Natural killer cell (primary cell): ENCODE results near the gene GLI3. TPM values are rescaled to one million over a fixed set of nuclear protein-coding genes. Genes with fewer than 3 reads are reported as not detected.

Experiments
- ATAC-seq, 3 donors: fragments of 150-1000 bp in 2 of 3; fragments of 200-7000 bp in 1 of 3; cut with Tn5 transposase; 1 replicate in 1 of 3; 2 replicates in 2 of 3; pipeline ENCODE4 v1.10.0; 2021; ENCODE audit warnings: mild to moderate bottlenecking in 2 of 3, moderate library complexity in 2 of 3
- DNase-seq, 2 donors: peaks; one replicate each; pipeline versions ENCODE4 v3.0.0 to v3.0.0-alpha.2; 2013 to 2021; ENCODE audit warnings: mixed read lengths in 1 of 2
- H3K27ac ChIP-seq: one replicate; pipeline ENCODE4 v1.5.1; 2013; ENCODE audit warnings: mild to moderate bottlenecking, low read length
- H3K27me3 ChIP-seq: one replicate; pipeline ENCODE4 v1.6.1; 2013; ENCODE audit warnings: low read length; ENCODE audit not compliant: control insufficient read depth, insufficient read depth
- H3K36me3 ChIP-seq: one replicate; pipeline ENCODE4 v1.6.1; 2013; ENCODE audit warnings: low read length; ENCODE audit not compliant: control insufficient read depth, insufficient read depth
- H3K4me1 ChIP-seq: one replicate; pipeline ENCODE4 v1.6.1; 2013; ENCODE audit warnings: low read length; ENCODE audit not compliant: control insufficient read depth, insufficient read depth
- H3K4me3 ChIP-seq: one replicate; pipeline ENCODE4 v1.5.1; 2013; ENCODE audit warnings: low read length
- H3K9me3 ChIP-seq: one replicate; pipeline ENCODE4 v1.6.1; 2013; ENCODE audit warnings: low read length; ENCODE audit not compliant: control insufficient read depth, insufficient read depth
- H3K27ac Mint-ChIP-seq, 2 donors: one replicate each; pipeline ENCODE4 v1.8.0; 2022; ENCODE audit warnings: mild to moderate bottlenecking in 2 of 2, mixed read lengths in 2 of 2, moderate library complexity in 1 of 2
- H3K27me3 Mint-ChIP-seq, 2 donors: one replicate each; pipeline ENCODE4 v1.8.0; 2022; ENCODE audit warnings: low read depth in 2 of 2, mixed read lengths in 2 of 2
- H3K36me3 Mint-ChIP-seq: one replicate; pipeline ENCODE4 v1.8.0; 2022; ENCODE audit warnings: mixed read lengths
- H3K4me1 Mint-ChIP-seq, 2 donors: one replicate each; pipeline ENCODE4 v1.8.0; 2022; ENCODE audit warnings: mixed read lengths in 2 of 2
- H3K4me3 Mint-ChIP-seq: one replicate; pipeline ENCODE4 v1.8.0; 2022; ENCODE audit warnings: mild to moderate bottlenecking, moderate library complexity, mixed read lengths
- H3K9me3 Mint-ChIP-seq, 2 donors: one replicate each; pipeline ENCODE4 v1.8.0; 2022; ENCODE audit warnings: mixed read lengths in 2 of 2
- CTCF ChIP-seq: fragments of 200-600 bp; IDR thresholded peaks from one replicate; pipeline ENCODE4 v1.8.0; 2022; ENCODE audit warnings: antibody characterized with exemption
- whole genome bisulfite sequencing: methylation state at CpG from one replicate; pipeline ENCODE4 v1.1.7; 2013; ENCODE audit warnings: missing lambda C conversion rate; ENCODE audit not compliant: insufficient coverage; 5-methylcytosine and 5-hydroxymethylcytosine counted together
- intact Hi-C: fragments of 100-400 bp; cut with micrococcal nuclease; formaldehyde crosslinking; loops from one replicate; pipeline ENCODE4 v1.14.2; 2022
- total RNA-seq, 4 donors: library from RNA; stranded (reverse); fragments of 120-200 nt in 1 of 4; gene quantifications; one replicate each; pipeline versions ENCODE4 v1.2.3 to v1.2.4, GENCODE V29; 2013 to 2022

GLI3 gene
- total RNA-seq, 3 donors from 2014 or later (not counting 1 experiment from before 2014, with no cell fraction given): 2.9 to 4.7 (median 3.1) TPM

- TF ChIP-seq CTCF: no peak
- intact Hi-C loops: no loop called here
- Mint-ChIP-seq H3K4me1 (no peaks in the 10 kb centered on the region), H3K9me3 (peaks cover 0 to 3% of the 10 kb centered on the region in 2 donors), H3K36me3 (no peaks in the 10 kb centered on the region), H3K4me3 (no peak overlapping the region), H3K27me3 (peaks cover 0 to 3% of the 10 kb centered on the region in 2 donors), H3K27ac (no peak overlapping the region)
- Histone ChIP-seq H3K36me3 (no peaks in the 10 kb centered on the region), H3K27me3 (no peaks in the 10 kb centered on the region), H3K4me3 (no peak overlapping the region), H3K9me3 (no peaks in the 10 kb centered on the region), H3K4me1 (no peaks in the 10 kb centered on the region), H3K27ac (no peak overlapping the region)
- 81% methylated on average over 3 of the region's 3 CpGs for WGBS
- ATAC-seq: no peak
- DNase-seq: no peak
Observed at GRCh38 chr7:42176724-42177101, 60.3 kb downstream of the GLI3 start.

- no peak for ATAC-seq
- no peaks in the 10 kb centered on the region for H3K27me3 ChIP-seq
- no peaks in the 10 kb centered on the region for H3K4me1 ChIP-seq
- H3K27ac ChIP-seq: no peak overlapping the region
- 92% methylated on average over 4 of the region's 4 CpGs for WGBS
- intact Hi-C loops: no loop called here
- no peak for DNase-seq
- H3K36me3 Mint-ChIP-seq: no peaks in the 10 kb centered on the region
- H3K4me3 ChIP-seq: no peak overlapping the region
- H3K9me3 ChIP-seq: no peaks in the 10 kb centered on the region
- H3K36me3 ChIP-seq: no peaks in the 10 kb centered on the region
- H3K27ac Mint-ChIP-seq: no peak overlapping the region
- H3K27me3 Mint-ChIP-seq: peaks cover 0 to 3% of the 10 kb centered on the region in 2 donors
- TF ChIP-seq CTCF: no peak
- H3K9me3 Mint-ChIP-seq: peaks cover 0 to 3% of the 10 kb centered on the region in 2 donors
- no peaks in the 10 kb centered on the region for H3K4me1 Mint-ChIP-seq
- no peak overlapping the region for H3K4me3 Mint-ChIP-seq
Observed at GRCh38 chr7:42175834-42176723, 60.9 kb downstream of the GLI3 start.

GRCh38 chr7:42174391-42174912, 62.6 kb downstream of the GLI3 start:
- Histone ChIP-seq H3K4me3 (no peak overlapping the region), H3K36me3 (no peaks in the 10 kb centered on the region), H3K4me1 (no peaks in the 10 kb centered on the region), H3K27ac (no peak overlapping the region), H3K9me3 (no peaks in the 10 kb centered on the region), H3K27me3 (no peaks in the 10 kb centered on the region)
- peaks cover 0 to 3% of the 10 kb centered on the region in 2 donors for H3K27me3 Mint-ChIP-seq
- ATAC-seq (no peak), DNase-seq (no peak)
- H3K4me1 Mint-ChIP-seq: no peaks in the 10 kb centered on the region
- H3K9me3 Mint-ChIP-seq: peaks cover 0 to 3% of the 10 kb centered on the region in 2 donors
- H3K27ac Mint-ChIP-seq: no peak overlapping the region
- no peak overlapping the region for H3K4me3 Mint-ChIP-seq
- 85% methylated on average over 20 of the region's 20 CpGs for WGBS
- intact Hi-C loops: no loop called here
- TF ChIP-seq CTCF: no peak
- no peaks in the 10 kb centered on the region for H3K36me3 Mint-ChIP-seq
